SK-N-SH treated with all-trans-retinoic acid at 6 μM for 48 hours (cell line): ENCODE measurements around the gene RRAD.

Source experiments
- ATAC-seq: fragments of 200-7000 bp; cut with Tn5 transposase; 3 replicates; pipeline ENCODE4 v1.9.1; 2020; ENCODE audit warnings: mild to moderate bottlenecking, moderate library complexity
- BACH2 ChIP-seq: fragments of 250-450 bp; sonication (Bioruptor Pico); IDR thresholded peaks from 2 replicates; pipeline ENCODE4 v1.9.0; 2021; ENCODE audit warnings: mild to moderate bottlenecking, borderline replicate concordance
- CREB5 ChIP-seq: fragments of 250-450 bp; sonication (Bioruptor Pico); IDR thresholded peaks from 2 replicates; pipeline ENCODE4 v1.5.1; 2020; ENCODE audit warnings: low read depth, mild to moderate bottlenecking, moderate library complexity
- CSDC2 ChIP-seq: fragments of 250-450 bp; sonication (Bioruptor Pico); IDR thresholded peaks from 2 replicates; pipeline ENCODE4 v1.5.0; 2020; ENCODE audit warnings: mild to moderate bottlenecking, moderate library complexity
- ESRRG ChIP-seq: fragments of 250-450 bp; sonication (Bioruptor Pico); IDR thresholded peaks from 2 replicates; pipeline ENCODE4 v1.6.1; 2021; ENCODE audit warnings: mild to moderate bottlenecking
- GLIS3 ChIP-seq: fragments of 250-450 bp; sonication (Bioruptor Pico); IDR thresholded peaks from 2 replicates; pipeline ENCODE4 v1.5.0; 2020; ENCODE audit warnings: mild to moderate bottlenecking, moderate library complexity
- ISL1 ChIP-seq: fragments of 250-450 bp; sonication (Bioruptor Pico); IDR thresholded peaks from 2 replicates; pipeline ENCODE4 v2.1.2; 2022; ENCODE audit warnings: mild to moderate bottlenecking, moderate library complexity
- OSR1 ChIP-seq: fragments of 250-450 bp; sonication (Bioruptor Pico); IDR thresholded peaks from 2 replicates; pipeline ENCODE4 v1.8.0; 2022; ENCODE audit warnings: moderate library complexity, mild to moderate bottlenecking, inconsistent platforms
- PATZ1 ChIP-seq: fragments of 250-450 bp; sonication (Bioruptor Pico); IDR thresholded peaks from 2 replicates; pipeline ENCODE4 v1.8.0; 2020; ENCODE audit warnings: mild to moderate bottlenecking, moderate library complexity, borderline replicate concordance
- POU6F1 ChIP-seq: fragments of 250-450 bp; sonication (Bioruptor Pico); IDR thresholded peaks from 2 replicates; pipeline ENCODE4 v1.8.0; 2021; ENCODE audit warnings: low read depth, mild to moderate bottlenecking, moderate library complexity, borderline replicate concordance
- PPARA ChIP-seq: fragments of 250-450 bp; sonication (Bioruptor Pico); IDR thresholded peaks from 2 replicates; pipeline ENCODE4 v1.5.0; 2020; ENCODE audit warnings: mild to moderate bottlenecking, borderline replicate concordance
- RARB ChIP-seq: fragments of 250-450 bp; sonication (Bioruptor Pico); IDR thresholded peaks from 2 replicates; pipeline ENCODE4 v1.8.0; 2021; ENCODE audit warnings: mild to moderate bottlenecking, moderate library complexity
- TCF4 ChIP-seq: fragments of 250-450 bp; sonication (Bioruptor Pico); IDR thresholded peaks from 2 replicates; pipeline ENCODE4 v1.8.0; 2021; ENCODE audit warnings: mild to moderate bottlenecking, moderate library complexity, borderline replicate concordance
- TOX ChIP-seq: fragments of 250-450 bp; sonication (Bioruptor Pico); IDR thresholded peaks from 2 replicates; pipeline ENCODE4 v1.8.0; 2021; ENCODE audit warnings: mild to moderate bottlenecking, moderate library complexity, borderline replicate concordance
- TSHZ2 ChIP-seq: fragments of 250-450 bp; sonication (Bioruptor Pico); IDR thresholded peaks from 2 replicates; pipeline ENCODE4 v1.5.0; 2020; ENCODE audit warnings: mild to moderate bottlenecking, moderate library complexity
- ZC3H10 ChIP-seq: fragments of 250-450 bp; sonication (Bioruptor Pico); IDR thresholded peaks from 2 replicates; pipeline ENCODE4 v1.5.1; 2021; ENCODE audit warnings: mild to moderate bottlenecking, moderate library complexity
- ZFP3 ChIP-seq: fragments of 250-450 bp; sonication (Bioruptor Pico); IDR thresholded peaks from 2 replicates; pipeline ENCODE4 v1.5.0; 2020; ENCODE audit warnings: mild to moderate bottlenecking, moderate library complexity
- ZFP30 ChIP-seq: fragments of 450-650 bp; formaldehyde crosslinking; IDR thresholded peaks from 2 replicates; pipeline ENCODE4 v1.5.0; 2022; ENCODE audit warnings: mild to moderate bottlenecking, moderate library complexity
- ZNF565 ChIP-seq: fragments of 450-650 bp; formaldehyde crosslinking; conservative IDR thresholded peaks from 2 replicates; pipeline ENCODE4 v1.5.0; 2020; ENCODE audit warnings: low read depth, mild to moderate bottlenecking, moderate library complexity
- ZNF70 ChIP-seq: fragments of 450-650 bp; formaldehyde crosslinking; IDR thresholded peaks from 2 replicates; pipeline ENCODE4 v1.5.0; 2020; ENCODE audit warnings: mild to moderate bottlenecking, moderate library complexity
- ZNF8 ChIP-seq: fragments of 450-650 bp; formaldehyde crosslinking; IDR thresholded peaks from 2 replicates; pipeline ENCODE4 v1.5.0; 2020; ENCODE audit warnings: mild to moderate bottlenecking, moderate library complexity

Gene RRAD

GRCh38 chr16:66937725-66938337 is 12.5 kb upstream of the RRAD start (continued):
- TF ChIP-seq TSHZ2 = no peak
- TF ChIP-seq OSR1 = no peak
- no peak for TF ChIP-seq RARB
- TF ChIP-seq ZNF565 = no peak
- TF ChIP-seq CSDC2 (CRISPR knock-in tag) = no peak
- TF ChIP-seq GLIS3 = no peak
- no peak for TF ChIP-seq ZNF8
- no peak for TF ChIP-seq ESRRG (CRISPR knock-in tag)
- no peak for TF ChIP-seq PATZ1

- TF ChIP-seq OSR1 = no peak
- TF ChIP-seq ZNF565 = no peak
- no peak for TF ChIP-seq ESRRG (CRISPR knock-in tag)
- no peak for TF ChIP-seq ZFP3 (CRISPR knock-in tag)
- TF ChIP-seq CSDC2 (CRISPR knock-in tag) = no peak
- TF ChIP-seq GLIS3 = no peak
- no peak for TF ChIP-seq TOX (CRISPR knock-in tag)
- TF ChIP-seq TCF4 (CRISPR knock-in tag) = no peak
- TF ChIP-seq PPARA = no peak
- no peak for TF ChIP-seq PATZ1
- TF ChIP-seq BACH2 = no peak
- no peak for ATAC-seq
These were observed 11.7 kb upstream of the RRAD start for GRCh38 chr16:66936889-66937554.

GRCh38 chr16:66936462-66936861 is 11.1 kb upstream of the RRAD start:
- ATAC-seq = no peak
- no peak for TF ChIP-seq TOX (CRISPR knock-in tag)
- TF ChIP-seq BACH2 = no peak
- no peak for TF ChIP-seq ESRRG (CRISPR knock-in tag)
- no peak for TF ChIP-seq GLIS3
- no peak for TF ChIP-seq ISL1 (CRISPR knock-in tag)
- no peak for TF ChIP-seq OSR1
- no peak for TF ChIP-seq CSDC2 (CRISPR knock-in tag)
- no peak for TF ChIP-seq CREB5
- no peak for TF ChIP-seq PATZ1
- TF ChIP-seq POU6F1 (CRISPR knock-in tag) = no peak
- TF ChIP-seq ZC3H10 (CRISPR knock-in tag) = no peak
- TF ChIP-seq ZNF8 = no peak
- no peak for TF ChIP-seq TSHZ2
- TF ChIP-seq PPARA = no peak
- no peak for TF ChIP-seq RARB
- TF ChIP-seq ZFP3 (CRISPR knock-in tag) = no peak
- no peak for TF ChIP-seq ZNF565
- TF ChIP-seq TCF4 (CRISPR knock-in tag) = no peak
- TF ChIP-seq ZFP30 (CRISPR knock-in tag) = no peak
- no peak for TF ChIP-seq ZNF70 (CRISPR knock-in tag)
- TF ChIP-seq, all 23 proteins: peak for 0
